ENCODE data around the gene UBASH3A. TPM values are rescaled to one million over a fixed set of nuclear protein-coding genes. Genes with fewer than 3 reads are reported as not detected.

Gene UBASH3A
- total RNA-seq, 4 donors from 2014 or later: 0.40 TPM; not detected in 3

- Histone ChIP-seq H3K27me3 (peaks cover 39% of the 10 kb centered on the region), H3K27ac (no peak overlapping the region), H3K4me1 (no peaks in the 10 kb centered on the region), H3K4me3 (no peak overlapping the region), H3K36me3 (no peaks in the 10 kb centered on the region), H3K9me3 (no peaks in the 10 kb centered on the region)
- WGBS, 2 donors (ENCODE audit: low coverage in 1 of 2): 81 to 83% methylated on average over 9 of the region's 10 CpGs
- ATAC-seq: no peak
- TF ChIP-seq EP300 (IDR thresholded peaks at IDR 0.05) (no peak), CTCF (IDR thresholded peaks at IDR 0.05) (no peak), POLR2A (IDR thresholded peaks at IDR 0.05) (no peak), POLR2AphosphoS5 (IDR thresholded peaks at IDR 0.05) (no peak)
Measured at GRCh38 chr21:42455754-42456440, 52.2 kb downstream of the UBASH3A start.

- no peaks in the 10 kb centered on the region for H3K9me3 ChIP-seq
- no peak overlapping the region for H3K4me3 ChIP-seq
- H3K4me1 ChIP-seq: no peaks in the 10 kb centered on the region
- TF ChIP-seq EP300 (IDR thresholded peaks at IDR 0.05) (no peak), POLR2A (IDR thresholded peaks at IDR 0.05) (no peak), CTCF (IDR thresholded peaks at IDR 0.05) (no peak), POLR2AphosphoS5 (IDR thresholded peaks at IDR 0.05) (no peak)
- no peaks in the 10 kb centered on the region for H3K36me3 ChIP-seq
- no peak overlapping the region for H3K27ac ChIP-seq
- H3K27me3 ChIP-seq: peaks cover 39% of the 10 kb centered on the region
- ATAC-seq: no peak
- WGBS, 2 donors (ENCODE audit: low coverage in 1 of 2): 75% methylated on average over 5 of the region's 8 CpGs; no CpG with 5 or more reads in 1 of the 2 donors
Measured at GRCh38 chr21:42456457-42456856, 52.8 kb downstream of the UBASH3A start.

- 93% methylated on average over 1 of the region's 1 CpG; no CpG with 5 or more reads in 1 of the 2 donors for WGBS, 2 donors (ENCODE audit: low coverage in 1 of 2)
- TF ChIP-seq CTCF (IDR thresholded peaks at IDR 0.05) (no peak), EP300 (IDR thresholded peaks at IDR 0.05) (no peak), POLR2A (IDR thresholded peaks at IDR 0.05) (no peak)
- Histone ChIP-seq H3K27ac (no peak overlapping the region), H3K27me3 (peaks cover 16% of the 10 kb centered on the region), H3K36me3 (no peaks in the 10 kb centered on the region), H3K4me3 (no peak overlapping the region), H3K9me3 (no peaks in the 10 kb centered on the region), H3K4me1 (no peaks in the 10 kb centered on the region)
- no peak for ATAC-seq
Measured at GRCh38 chr21:42459082-42459460, 55.4 kb downstream of the UBASH3A start.

- no peaks in the 10 kb centered on the region for H3K4me1 ChIP-seq
- H3K36me3 ChIP-seq: no peaks in the 10 kb centered on the region
- ATAC-seq: no peak
- no peak for TF ChIP-seq POLR2A (IDR thresholded peaks at IDR 0.05)
- no peaks in the 10 kb centered on the region for H3K9me3 ChIP-seq
- WGBS, 2 donors (ENCODE audit: low coverage in 1 of 2): 71 to 78% methylated on average over 2 to 11 of the region's 11 CpGs
- H3K27ac ChIP-seq: no peak overlapping the region
- H3K27me3 ChIP-seq: peaks cover 14% of the 10 kb centered on the region
- H3K4me3 ChIP-seq: no peak overlapping the region
Measured at GRCh38 chr21:42459546-42460215, 56.0 kb downstream of the UBASH3A start.

- Histone ChIP-seq H3K27ac (no peak overlapping the region), H3K4me3 (no peak overlapping the region), H3K4me1 (no peaks in the 10 kb centered on the region), H3K36me3 (no peaks in the 10 kb centered on the region), H3K9me3 (no peaks in the 10 kb centered on the region), H3K27me3 (peaks cover 5% of the 10 kb centered on the region)
- 100% methylated on average over 1 of the region's 14 CpGs; no CpG with 5 or more reads in 1 of the 2 donors for WGBS, 2 donors (ENCODE audit: low coverage in 1 of 2)
- TF ChIP-seq POLR2A (IDR thresholded peaks at IDR 0.05) (no peak), CTCF (IDR thresholded peaks at IDR 0.05) (no peak), POLR2AphosphoS5 (IDR thresholded peaks at IDR 0.05) (no peak), EP300 (IDR thresholded peaks at IDR 0.05) (no peak)
- no peak for ATAC-seq
Measured at GRCh38 chr21:42460391-42461184, 56.9 kb downstream of the UBASH3A start.
